ENCODE measurements around the gene SYT4.
"Not testable (repeated sequence)": the region's sequence is repeated elsewhere in the genome, so short reads cannot be mapped to it uniquely, and the experiment has no call there.

SYT4 gene, protein sequence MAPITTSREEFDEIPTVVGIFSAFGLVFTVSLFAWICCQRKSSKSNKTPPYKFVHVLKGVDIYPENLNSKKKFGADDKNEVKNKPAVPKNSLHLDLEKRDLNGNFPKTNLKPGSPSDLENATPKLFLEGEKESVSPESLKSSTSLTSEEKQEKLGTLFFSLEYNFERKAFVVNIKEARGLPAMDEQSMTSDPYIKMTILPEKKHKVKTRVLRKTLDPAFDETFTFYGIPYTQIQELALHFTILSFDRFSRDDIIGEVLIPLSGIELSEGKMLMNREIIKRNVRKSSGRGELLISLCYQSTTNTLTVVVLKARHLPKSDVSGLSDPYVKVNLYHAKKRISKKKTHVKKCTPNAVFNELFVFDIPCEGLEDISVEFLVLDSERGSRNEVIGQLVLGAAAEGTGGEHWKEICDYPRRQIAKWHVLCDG

DNA sequence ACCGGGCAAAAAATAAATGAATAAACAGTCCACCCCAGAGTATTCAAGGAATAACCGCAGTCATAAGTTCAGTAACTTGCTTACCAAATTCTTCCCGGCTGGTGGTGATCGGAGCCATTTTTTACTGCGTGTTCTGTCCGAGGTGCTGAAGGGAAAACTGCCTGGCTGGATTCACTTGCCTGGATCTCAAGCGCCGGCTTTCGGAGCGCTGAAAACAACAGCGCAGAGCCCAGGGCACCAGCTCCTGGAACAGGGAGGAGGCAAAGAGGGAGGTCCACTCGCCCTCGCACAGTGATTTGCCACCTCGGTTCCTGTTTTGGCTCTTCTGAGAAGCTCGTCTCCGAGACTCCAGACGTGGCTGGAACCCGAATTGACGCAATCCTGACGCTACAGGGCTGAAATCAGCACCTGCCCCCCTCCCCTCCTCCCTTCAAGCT, at the start of gene SYT4:
TSS of gene SYT4 (minus strand) at position 327 of the 437 bp plus-strand sequence. CDS start at position 118, 209 bp downstream.
- peak; percentile 71 for DNase-seq (ENCODE audit: low read depth, low spot score)

DNA sequence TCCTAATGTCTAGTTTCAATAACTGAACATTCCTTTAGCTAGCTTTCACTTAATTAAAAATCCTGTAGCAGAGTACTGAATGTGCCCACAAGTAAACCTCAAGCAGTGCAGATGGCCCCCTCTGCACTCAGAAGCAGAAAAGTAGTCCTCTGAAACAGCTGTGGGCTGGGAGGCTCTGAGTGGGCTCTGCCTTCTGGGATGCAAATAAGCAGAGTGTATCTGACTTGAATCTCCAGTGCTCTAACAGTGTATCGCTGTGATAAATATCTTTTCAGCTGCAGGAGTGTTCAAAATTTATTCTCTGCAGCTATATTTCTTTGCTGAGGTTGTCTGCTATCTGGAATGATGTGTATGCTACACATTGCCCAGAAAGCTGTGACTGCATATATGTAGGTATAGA, 44.8 kb upstream of the SYT4 start:
- DNase-seq (ENCODE audit: low read depth, low spot score): no peak

DNA sequence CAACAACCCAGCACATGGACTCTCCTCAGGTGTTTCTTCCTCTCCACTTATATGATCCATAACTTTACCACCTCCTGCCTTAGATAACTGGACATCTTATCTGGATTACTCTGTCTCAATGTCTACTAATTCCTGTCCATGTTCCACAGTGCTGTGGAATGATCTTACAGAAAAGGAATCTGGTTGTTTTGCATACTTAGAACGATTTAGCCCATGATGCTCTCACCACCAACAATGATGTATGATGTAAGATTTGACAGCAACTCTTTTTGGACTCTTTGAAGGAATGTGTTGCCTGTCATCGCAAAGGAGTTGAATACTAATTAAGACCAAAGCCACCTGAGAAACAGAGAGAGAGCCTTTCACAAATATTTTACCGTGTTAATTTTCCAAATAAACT, 37.7 kb upstream of the SYT4 start:
- DNase-seq (ENCODE audit: low read depth, low spot score): no peak

DNA sequence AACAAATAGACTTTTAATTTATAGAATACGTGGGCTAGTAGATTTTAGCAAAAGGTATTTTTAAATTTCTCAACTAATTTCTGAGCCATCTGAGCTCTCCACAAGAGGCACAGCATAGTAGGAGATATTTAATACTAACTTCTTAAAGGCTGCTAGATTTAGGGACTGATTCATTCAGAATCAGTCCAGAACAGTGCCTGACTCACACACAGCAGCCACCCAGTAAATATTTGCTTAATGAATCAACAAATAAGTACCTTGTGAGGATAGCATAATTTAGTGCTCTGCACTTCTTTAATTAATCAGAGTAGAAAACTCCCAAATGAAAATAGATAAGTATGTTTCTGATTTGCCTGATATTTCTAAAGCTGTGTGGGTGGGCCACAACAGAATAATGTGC, 35.6 kb upstream of the SYT4 start:
- DNase-seq (ENCODE audit: low read depth, low spot score): no peak

DNA sequence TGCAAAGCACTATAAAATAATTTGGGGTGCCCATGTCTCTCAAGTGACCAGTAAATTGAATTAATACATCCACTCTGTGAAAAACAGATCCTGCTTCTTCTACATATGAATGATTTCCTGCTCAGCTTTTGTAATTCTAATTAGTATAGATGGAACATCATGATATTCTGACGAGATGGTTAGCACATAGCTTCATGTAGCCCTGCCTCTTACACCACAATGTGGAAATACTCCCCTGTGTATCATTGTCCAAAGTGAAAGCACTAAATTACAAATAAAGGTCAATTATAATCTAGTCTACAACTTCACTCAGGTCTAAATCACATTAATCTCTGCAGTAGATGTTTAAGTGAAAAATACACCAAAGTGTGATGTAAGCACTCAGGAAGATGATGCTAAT, 32.9 kb upstream of the SYT4 start:
- no peak for DNase-seq (ENCODE audit: low read depth, low spot score)

DNA sequence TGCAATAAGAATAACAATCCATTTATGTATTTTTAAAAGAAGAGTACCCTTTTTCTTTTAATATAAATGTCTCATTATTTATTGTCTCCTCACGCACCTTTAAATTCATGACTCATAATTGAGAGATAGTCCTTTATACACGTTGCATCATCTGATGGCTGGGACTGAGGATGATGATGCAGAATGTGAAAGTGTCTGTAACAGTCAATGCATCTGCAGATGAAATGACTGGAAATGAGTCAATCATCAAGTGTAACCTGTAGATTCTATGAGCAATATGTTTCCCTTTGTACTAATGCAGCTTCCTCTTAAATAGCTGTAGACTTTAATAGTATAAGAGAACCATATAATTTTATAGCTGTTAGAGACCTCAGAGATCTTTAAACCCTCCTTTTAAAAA, 26.1 kb upstream of the SYT4 start:
- no peak for DNase-seq (ENCODE audit: low read depth, low spot score)

DNA sequence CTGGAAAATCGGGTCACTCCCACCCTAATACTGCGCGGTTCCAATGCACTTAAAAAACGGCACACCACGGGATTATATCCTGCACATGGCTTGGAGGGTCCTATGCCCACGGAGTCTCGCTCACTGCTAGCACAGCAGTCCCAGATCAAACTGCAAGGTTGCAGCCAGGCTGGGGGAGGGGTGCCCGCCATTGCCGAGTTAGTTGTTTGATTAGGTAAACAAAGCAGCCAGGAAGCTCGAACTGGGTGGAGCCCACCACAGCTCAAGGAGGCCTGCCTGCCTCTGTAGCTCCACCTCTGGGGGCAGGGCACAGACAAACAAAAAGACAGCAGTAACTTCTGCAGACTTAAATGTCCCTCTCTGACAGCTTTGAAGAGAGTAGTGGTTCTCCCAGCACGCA, 8.9 kb upstream of the SYT4 start:
- not testable (repeated sequence) for DNase-seq (ENCODE audit: low read depth, low spot score)

DNA sequence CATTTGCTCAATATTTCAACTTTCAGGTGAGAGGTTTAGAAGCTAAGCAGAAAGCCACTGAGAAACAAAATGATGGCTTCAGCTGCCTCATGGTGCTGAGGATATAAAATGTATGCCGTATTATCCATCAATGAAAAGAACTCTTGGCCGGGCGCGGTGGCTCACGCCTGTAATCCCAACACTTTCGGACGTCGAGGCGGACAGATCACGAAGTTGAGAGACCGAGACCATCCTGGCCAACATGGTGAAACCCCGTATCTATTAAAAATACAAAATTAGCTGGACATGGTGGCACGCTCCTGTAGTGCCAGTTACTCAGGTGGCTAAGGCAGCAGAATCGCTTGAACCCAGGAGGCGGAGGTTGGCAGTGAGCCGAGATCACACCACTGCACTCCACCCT, 6.0 kb upstream of the SYT4 start:
- no peak for DNase-seq (ENCODE audit: low read depth, low spot score)

DNA sequence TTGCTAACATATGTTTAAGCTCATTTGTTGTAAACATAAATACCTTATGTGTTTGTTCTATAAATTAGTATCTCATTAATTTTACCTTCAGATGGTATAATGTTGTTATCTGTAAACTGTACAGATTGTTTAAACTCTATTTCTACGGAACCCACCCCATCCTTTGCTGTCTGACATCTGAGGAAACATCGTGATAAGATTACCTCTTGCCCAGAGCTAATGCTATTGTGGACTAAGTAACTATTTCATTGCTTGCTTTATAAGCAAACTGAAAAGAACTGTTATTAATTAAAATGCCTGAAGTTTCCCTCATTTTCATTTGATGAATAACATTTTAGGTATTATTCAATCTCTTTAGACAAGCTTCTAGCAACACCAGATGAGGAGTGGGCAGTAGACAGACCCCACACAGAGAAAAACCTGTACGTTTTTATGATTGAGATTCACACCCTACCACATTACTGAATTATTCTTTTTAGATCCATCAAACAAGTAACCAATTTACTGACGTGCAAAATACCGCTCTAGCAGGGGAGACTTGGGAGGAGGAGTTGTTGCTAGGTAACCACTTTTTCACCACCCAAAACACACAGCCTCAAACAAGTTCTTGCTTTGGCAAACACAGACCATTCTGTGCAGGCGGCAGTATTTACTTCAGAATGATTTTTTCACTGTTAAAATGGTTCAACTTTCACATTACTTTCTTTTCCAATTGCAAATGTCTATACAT, 1.9 kb upstream of the SYT4 start:
- DNase-seq (ENCODE audit: low read depth, low spot score): peak; percentile 88

DNA sequence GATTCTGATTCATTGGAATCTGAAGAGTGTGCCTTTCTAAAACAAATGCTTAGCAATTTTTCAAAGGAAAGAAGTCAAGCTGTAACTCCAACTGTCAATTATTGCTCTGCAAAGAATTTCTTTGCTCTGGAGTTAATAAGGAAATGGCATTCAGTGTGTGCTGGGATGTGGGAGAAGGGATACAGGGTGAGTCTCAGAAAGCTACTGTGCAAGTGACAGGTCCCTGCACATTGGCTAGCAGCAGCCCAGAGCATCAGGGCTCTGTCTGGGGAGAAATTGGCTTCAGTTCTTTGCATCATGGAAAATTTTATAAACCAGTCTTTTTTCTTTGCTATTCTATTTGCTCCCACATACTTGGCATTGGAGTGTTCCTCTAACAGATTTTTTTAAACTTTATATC, 1.1 kb upstream of the SYT4 start:
- no peak for DNase-seq (ENCODE audit: low read depth, low spot score)

DNA sequence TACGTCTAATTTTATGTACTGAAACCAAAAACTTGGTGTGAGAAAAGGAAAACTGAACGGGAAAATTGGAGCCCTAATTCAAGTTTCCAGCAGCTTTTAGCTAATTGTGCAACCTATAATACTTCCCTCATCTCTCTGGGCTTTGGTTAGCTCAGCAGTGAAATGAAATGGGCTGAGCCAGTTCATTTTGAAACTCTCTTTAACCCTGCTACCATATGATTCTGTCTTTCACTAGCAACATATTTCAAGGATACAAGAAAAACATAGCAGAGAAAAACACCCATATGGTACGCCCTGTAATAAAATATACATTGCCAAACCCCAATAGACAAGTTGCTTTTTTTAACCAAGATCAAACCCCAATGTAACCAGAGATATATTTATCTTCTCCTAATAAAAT, 799 bp downstream of the SYT4 start:
- no peak for DNase-seq (ENCODE audit: low read depth, low spot score)

DNA sequence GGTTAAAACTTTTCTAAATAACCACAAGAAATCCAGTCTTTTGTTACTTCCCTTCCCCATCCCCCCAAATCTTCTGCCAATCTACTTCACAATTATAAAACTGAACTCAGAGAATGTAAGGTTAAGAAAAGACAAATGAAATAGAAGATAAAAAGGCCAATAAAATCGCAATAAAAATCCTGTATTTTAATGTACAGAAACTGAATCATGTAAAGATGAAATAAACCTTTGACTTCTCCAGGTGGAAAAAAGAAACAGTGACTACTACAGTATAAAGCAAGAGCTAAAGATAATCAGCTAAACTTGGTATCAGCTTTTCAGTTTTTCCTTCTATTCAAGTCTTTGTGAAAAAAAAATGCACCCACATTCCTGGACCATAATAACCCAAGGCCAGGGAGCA, 1.7 kb downstream of the SYT4 start:
- DNase-seq (ENCODE audit: low read depth, low spot score): no peak

DNA sequence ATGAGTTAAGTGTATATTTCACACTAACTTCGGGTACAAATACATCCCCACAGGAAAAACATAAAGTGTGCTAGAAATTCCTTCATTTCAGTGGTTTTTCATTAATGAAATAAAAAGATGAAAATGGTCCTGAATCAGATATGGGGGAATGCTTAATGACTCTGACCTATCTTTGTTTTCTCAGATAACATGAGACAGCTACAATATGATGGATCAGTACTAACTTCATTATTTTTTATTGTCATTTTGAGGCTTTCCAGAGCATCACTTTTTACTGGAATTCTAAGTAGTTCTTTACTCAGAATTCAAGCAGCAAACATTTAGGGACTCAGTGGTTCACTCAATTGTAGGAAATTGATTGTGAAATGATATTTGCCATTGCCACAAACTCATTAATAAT, 2.8 kb downstream of the SYT4 start:
- DNase-seq (ENCODE audit: low read depth, low spot score): no peak

DNA sequence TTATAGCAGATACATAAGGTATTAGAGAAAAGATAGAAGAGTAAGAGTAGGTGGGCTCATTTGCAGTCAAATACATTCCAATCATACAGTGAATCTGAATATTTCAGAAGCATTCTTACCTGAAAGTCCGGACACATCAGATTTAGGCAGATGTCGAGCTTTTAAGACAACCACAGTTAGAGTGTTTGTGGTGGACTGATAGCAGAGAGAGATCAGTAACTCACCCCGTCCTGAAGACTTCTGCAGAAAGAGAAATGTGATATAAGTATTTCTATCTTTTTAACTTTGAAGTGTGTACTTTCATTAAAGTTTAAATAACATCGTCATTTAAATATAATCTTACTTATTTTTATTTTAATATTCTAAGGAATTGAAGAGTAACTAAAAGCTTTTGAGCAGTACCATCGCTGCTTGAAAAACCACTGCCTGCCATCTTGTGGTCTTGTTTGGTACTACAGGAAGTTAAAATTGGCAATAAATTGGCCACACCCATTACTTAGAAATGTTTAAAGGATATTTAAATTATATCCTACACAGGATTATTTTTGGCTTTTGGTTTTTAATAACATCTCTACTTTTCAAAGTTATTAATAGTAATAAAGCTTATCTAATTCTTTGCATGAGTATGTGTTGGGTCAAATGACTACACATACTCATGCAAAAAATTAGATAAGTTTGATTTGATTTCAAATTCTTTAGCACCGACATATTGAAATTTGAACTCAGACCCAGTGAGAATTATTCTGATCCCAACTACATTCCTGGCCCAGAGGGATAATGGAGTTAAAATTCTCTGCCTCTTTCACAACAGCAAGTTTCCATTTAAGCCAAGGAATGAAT, 5.5 kb downstream of the SYT4 start:
- DNase-seq (ENCODE audit: low read depth, low spot score): no peak

DNA sequence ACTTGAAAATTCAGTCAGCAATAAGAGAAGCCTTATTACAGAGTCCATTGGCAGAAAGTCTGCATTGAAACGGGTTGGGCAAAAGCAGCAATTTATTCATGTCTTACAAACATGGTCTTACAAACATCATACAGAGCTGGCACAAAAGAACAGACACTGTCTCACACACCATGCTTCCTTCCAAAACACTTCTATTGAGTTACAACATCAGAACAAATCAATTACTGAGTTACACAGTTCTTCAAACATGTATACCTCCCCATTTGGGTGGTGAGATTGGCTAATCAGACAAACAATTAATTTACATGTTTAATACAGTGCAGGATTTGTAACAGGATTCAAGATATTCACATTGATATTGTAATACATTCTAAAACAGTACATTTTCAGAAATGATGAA, 9.5 kb downstream of the SYT4 start:
- DNase-seq (ENCODE audit: low read depth, low spot score): no peak

DNA sequence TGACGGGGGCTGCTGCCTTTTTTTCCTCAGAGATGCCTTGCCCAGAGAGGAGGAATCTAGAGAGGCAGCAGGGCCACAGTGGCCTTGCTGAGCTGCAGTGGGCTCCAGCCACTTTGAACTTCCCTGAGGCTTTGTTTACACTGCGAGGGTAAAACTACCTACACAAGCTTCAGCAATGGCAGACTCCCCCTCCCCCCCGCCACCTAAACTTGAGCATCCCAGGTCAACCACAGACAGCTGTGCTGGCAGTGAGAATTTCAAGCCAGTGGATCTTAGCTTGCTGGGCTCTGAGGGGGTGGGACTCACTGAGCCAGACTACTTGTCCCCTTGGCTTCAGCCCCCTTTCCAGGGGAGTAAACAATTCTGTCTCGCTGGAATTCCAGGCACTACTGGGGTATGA, 11.8 kb downstream of the SYT4 start:
- no peak for DNase-seq (ENCODE audit: low read depth, low spot score)

DNA sequence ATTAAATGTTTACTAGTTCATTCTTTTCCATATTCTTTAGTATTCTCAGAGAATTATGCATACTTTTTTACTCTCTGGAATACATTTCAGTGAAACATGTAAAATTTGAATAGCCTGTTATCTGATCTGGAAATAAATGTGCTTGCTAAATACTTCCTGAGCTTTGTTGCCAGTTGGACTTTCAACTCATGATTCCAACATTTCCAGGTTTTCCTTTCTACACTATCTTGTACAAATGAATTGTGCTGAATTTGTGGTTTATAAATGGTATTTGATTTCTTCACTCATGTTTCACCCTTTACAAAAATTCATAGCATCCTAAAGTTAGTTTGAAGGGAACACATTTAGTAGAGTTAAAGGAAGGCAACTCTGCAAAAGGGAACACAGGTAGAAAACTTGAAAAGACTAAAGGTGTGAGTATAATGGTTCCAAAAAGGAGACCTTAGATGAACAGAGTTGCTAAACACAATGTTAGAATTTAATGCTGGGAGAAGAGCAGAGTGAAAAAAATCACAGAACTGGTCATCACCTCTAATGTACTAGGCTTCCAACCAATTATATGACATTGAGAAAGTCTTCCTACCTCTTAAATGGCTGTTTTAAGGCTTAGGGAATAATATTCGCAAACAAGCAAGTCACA, 28.6 kb downstream of the SYT4 start:
- DNase-seq (ENCODE audit: low read depth, low spot score): no peak

DNA sequence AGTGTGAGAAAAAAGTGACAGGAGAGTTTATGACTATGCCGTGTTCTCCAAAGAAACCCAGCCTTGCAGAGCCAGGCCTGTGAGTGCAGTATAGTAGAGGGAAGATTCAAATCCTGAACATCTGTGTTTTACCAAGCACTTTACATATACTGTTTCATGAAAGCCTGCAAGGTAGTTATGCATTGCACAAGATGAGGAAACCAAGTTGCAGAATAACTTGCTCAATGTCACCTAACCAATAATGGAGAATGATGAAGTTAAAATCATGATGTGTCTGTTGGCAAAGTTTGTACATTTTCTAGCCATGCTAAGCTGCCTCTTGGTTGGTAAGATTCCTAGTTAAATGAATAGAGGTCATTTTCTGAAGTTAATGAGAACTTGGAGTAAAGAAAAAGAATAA, 29.3 kb downstream of the SYT4 start:
- DNase-seq (ENCODE audit: low read depth, low spot score): no peak

DNA sequence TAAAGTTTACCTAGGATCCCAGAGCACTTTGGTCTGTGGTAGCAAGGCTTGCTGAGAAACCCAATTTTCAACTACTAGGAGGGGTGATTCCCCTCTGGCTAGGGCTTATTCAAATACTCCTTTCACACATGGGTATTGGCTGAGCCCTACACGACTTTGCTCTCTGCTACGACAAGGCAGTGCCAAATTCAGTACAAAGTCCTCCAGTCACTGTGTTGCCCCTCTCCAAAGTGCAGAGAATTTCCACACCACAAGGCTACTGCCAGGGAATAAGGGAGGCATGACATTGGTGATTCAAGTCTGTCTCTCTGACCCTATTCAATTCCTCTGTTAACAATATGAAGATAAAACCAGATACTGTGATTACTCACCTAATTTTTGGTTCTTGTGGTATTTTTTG, 38.9 kb downstream of the SYT4 start:
- no peak for DNase-seq (ENCODE audit: low read depth, low spot score)

DNA sequence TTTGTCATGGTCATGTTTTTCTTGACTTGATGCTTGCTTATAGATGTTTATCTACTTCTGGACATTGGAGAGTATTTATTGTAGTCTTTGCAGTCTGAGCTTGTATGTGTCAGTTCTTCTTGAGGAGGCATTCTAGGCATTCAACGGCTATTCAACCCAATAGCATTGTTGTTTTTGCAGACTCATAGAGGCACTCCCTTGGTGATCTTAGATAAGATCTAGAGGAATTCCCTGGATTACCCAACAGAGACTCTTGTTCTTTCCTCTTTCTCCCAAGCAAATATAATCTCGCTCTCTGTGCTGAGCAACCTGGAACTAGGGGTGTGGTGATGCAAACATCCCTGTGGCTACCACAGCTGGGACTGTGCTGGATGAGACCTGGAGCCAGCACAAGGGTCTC, 40.4 kb downstream of the SYT4 start:
- no peak for DNase-seq (ENCODE audit: low read depth, low spot score)

DNA sequence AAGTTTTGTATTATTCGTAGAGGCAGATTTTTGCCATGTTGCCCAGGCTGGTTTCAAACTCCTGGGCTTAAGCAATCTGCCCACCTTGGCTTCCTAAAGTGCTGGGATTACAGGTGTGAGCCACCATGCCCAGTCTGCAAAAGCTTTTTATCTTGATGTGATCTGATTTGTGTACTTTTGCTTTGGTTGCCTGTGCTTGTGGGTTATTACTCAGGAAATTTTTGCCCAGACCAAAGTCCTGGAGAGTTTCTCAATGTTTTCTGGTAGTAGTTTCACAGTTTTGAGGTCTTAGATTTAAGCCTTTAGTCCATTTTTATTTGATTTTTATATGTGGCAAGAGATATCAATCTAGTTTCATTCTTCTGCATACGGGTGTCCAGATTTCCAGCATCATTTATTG, 42.4 kb downstream of the SYT4 start:
- no peak for DNase-seq (ENCODE audit: low read depth, low spot score)

DNA sequence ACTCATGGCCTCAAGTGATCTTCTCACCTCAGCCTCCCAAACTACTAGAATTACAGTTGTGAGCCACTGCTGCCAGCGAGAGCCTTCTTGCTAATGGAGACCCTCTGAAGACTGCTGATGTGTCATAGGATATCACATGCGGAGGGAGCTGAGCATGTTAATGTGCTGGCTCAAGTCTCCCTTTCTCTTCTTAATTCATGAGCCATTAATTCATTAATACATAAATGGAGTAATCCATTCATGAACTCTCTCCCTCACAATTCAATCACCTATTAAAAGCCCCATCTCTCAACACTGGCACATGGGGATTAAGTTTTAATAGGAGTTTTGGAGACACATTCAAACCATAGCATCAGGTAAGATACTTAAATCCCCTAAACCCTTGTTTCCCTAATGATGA, 54.8 kb downstream of the SYT4 start:
- DNase-seq (ENCODE audit: low read depth, low spot score): no peak

Data from iPS DF 19.7 (cell line).